GM19035 (cell line): ENCODE measurements around the gene DSEL.

Source experiments
- ATAC-seq: cut with Tn5 transposase; IDR thresholded peaks from one replicate; pipeline ENCODE4 v1.9.1; 2021; ENCODE audit not compliant: unreplicated experiment

Gene DSEL

DNA sequence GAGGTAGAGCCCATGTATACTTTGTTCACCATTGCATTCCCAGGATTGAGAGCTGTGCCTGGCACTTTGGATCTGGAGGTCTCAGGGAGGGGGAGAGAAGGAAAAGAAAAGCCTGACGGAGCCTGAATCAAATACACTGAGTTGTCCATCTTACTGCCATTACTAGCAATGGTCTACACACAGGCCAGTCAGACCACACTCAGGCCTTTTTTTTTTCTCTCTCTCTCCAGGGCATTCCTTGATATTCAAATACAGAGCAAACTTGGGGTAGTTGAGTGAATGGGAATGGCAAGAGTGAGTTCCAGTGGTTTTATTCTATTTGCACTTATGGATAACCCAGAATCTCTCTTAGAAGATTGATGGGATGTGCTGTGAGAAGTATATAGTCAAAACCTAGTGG lies 11.8 kb downstream of the DSEL start:
- no peak for ATAC-seq

DNA sequence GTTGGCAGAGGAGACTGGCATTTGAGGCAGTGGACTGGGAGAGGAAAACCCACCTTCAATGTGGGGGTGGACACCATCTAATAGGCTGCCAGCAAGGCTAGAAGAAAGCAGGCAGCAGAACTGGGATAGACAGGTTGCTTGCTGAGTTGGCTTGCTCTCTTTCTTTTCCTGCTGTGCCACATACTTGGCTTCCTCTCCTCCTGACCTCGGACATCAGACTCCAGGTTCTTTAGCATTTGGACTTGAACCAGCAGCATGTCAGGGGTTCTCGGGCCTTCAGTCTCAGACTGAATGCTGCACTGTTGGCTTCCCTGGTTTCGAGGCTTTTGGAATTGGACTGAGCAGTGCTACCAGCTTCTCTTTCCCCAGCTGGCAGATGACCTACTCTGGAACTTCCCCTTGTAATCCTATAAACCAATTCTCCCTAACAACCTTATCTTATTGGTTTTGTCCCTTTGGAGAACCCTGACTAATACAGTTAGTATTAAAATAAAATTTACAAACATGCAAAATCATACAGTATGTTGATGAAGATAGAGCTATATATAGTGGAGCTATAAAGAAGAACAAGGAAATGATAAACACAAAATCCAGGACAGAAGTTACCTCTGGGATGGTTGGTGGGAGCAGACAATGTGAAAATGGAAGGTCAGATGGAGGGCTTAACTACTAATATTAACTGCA lies 15.9 kb downstream of the DSEL start:
- no peak for ATAC-seq

- ATAC-seq, result no peak
Measured at GRCh38 chr18:67496469-67496868, 20.1 kb downstream of the DSEL start.

GRCh38 chr18:67486534-67486933 lies 30.0 kb downstream of the DSEL start:
- no peak for ATAC-seq

GRCh38 chr18:67485655-67486054 lies 30.9 kb downstream of the DSEL start:
- ATAC-seq, result no peak

GRCh38 chr18:67484458-67484857 lies 32.1 kb downstream of the DSEL start:
- ATAC-seq, result no peak

GRCh38 chr18:67483952-67484351 lies 32.6 kb downstream of the DSEL start:
- ATAC-seq, result no peak

DNA sequence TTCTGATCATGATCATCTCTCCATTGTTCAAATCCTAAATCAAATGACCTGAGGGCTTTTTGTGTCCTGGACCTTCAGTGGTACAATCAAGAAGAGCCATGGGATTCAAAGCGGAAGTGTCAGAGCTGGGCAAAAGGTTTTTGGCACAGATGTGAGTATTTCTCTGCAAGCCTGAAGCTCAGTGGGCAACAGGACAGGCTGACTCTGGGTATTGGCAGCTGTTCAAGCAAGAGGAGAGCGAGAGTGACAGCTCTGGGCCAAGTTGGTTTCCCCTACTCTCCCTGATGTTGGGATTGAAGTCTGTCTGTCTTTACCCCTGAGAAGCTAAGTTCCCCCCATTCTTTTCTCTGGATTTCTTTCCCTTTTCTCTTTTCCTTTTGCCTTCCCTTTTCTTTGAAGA lies 33.3 kb downstream of the DSEL start:
- ATAC-seq, result no peak

- ATAC-seq, result no peak
Measured at GRCh38 chr18:67478249-67478648, 38.3 kb downstream of the DSEL start.

- no peak for ATAC-seq
Measured at GRCh38 chr18:67477522-67477921, 39.0 kb downstream of the DSEL start.

GRCh38 chr18:67476585-67476984 lies 39.9 kb downstream of the DSEL start:
- ATAC-seq, result no peak

GRCh38 chr18:67475673-67476072 lies 40.8 kb downstream of the DSEL start:
- ATAC-seq, result no peak

DNA sequence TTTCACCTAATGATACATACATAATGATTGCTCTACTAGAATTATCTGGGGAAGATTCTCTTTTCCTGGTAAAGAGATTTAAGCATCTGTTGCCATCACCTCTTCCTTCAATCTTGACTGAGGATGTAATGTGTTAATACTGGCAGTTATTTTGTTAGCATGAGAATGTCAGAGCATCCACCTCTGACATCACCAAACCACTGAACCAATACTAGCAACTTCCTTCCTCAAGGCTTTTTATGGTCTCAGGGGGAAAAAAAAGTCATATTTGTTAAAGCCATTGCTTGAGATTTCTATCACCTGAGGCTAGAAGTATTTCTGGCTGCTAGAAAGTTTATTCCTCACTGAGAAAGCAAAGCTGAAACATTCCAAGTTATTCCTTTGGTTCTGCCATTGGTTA lies 48.5 kb downstream of the DSEL start:
- no peak for ATAC-seq

DNA sequence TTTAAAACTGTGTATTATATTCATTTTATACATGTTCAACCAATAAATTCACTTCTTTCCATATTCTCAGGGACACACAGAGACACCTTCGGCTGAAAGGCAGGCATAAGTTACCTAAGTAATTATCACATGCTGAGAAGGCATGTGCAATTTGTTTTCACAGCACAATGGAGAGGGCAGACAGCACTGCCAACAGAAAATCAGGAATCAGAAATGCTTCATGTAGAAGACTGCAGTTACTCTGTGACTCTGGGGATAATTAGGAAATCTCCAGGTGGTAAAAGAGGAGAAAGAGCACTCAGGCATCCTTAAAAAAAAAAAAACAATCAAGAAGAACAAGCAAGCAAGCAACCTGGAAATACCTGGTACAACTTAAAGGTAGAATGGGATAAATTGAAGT lies 49.3 kb downstream of the DSEL start:
- no peak for ATAC-seq

- no peak for ATAC-seq
Measured at GRCh38 chr18:67464499-67464898, 52.0 kb downstream of the DSEL start.

DNA sequence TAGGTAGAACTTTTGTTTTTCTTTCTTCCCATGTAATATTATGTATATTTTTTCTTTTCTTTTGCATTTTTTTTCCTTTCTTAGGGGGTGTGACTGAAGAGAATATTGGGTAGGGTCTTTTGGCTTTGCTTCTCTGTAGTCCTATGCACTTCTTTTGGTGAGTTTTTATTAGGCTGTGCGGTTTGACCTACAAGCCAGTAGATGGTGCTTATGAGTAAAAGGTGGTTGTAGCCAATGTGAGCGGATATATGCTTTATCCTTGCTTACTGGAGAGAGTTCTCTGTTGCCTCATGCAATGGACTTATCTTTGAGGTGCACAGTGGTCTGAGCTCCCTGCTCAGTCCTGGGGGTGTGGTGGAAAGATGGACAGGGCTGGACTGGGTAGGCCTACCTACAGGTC lies 52.7 kb downstream of the DSEL start:
- ATAC-seq, result no peak

DNA sequence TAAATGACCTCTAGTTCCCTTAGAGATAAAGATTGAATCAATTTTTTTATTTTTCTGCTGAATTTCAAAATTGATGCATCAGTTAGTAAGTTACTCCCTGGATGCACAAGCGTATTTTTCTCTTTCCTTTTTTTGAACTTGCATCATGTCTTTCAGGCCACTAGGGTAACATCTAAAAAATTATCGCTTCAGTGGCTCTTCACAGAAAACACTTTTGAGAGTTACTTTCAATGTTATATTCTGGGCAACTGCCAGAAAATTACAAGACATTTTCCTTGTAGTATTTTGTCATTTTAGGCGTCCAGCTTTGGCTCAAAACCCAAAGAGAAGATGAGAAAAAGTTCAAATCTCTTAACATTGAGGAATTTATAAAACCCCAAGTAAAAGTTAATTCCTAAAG lies 59.8 kb downstream of the DSEL start:
- ATAC-seq, result no peak
